ENCODE results near the gene GPRIN3. TPM values are rescaled to one million over a fixed set of nuclear protein-coding genes. Genes with fewer than 3 reads are reported as not detected.

Gene GPRIN3
- total RNA-seq, 2 donors from 2014 or later = 5.7 to 9.0 TPM

- no peaks in the 10 kb centered on the region for H3K9me3 ChIP-seq
- no peak for DNase-seq (ENCODE audit: low spot score)
- no peaks in the 10 kb centered on the region for H3K27me3 ChIP-seq (replicated peaks; ENCODE audit: insufficient read depth)
- ATAC-seq (ENCODE audit: insufficient number of reproducible peaks, low FRiP score, low read depth) = no peak
- no peaks in the 10 kb centered on the region for H3K36me3 ChIP-seq
- H3K4me3 ChIP-seq = no peak overlapping the region
- no peak for TF ChIP-seq CTCF (IDR thresholded peaks at IDR 0.05)
- no peak overlapping the region for H3K27ac ChIP-seq
- H3K4me1 ChIP-seq (ENCODE audit: control insufficient read depth in 1 of 2, low read depth in 2 of 2) = no peaks in the 10 kb centered on the region
Observed at GRCh38 chr4:89245459-89245858, 62.1 kb downstream of the GPRIN3 start.

- Histone ChIP-seq H3K4me3 (no peak overlapping the region), H3K27me3 (replicated peaks; ENCODE audit: insufficient read depth) (no peaks in the 10 kb centered on the region), H3K4me1 (ENCODE audit: control insufficient read depth in 1 of 2, low read depth in 2 of 2) (no peaks in the 10 kb centered on the region), H3K36me3 (no peaks in the 10 kb centered on the region), H3K9me3 (no peaks in the 10 kb centered on the region), H3K27ac (no peak overlapping the region)
- DNase-seq (ENCODE audit: low spot score) (no peak), ATAC-seq (ENCODE audit: insufficient number of reproducible peaks, low FRiP score, low read depth) (no peak)
- no peak for TF ChIP-seq CTCF (IDR thresholded peaks at IDR 0.05)
Observed at GRCh38 chr4:89243733-89244252, 63.8 kb downstream of the GPRIN3 start.

GRCh38 chr4:89242864-89243732, 64.5 kb downstream of the GPRIN3 start:
- Histone ChIP-seq H3K36me3 (no peaks in the 10 kb centered on the region), H3K4me1 (ENCODE audit: control insufficient read depth in 1 of 2, low read depth in 2 of 2) (no peaks in the 10 kb centered on the region), H3K4me3 (no peak overlapping the region), H3K27me3 (replicated peaks; ENCODE audit: insufficient read depth) (no peaks in the 10 kb centered on the region), H3K27ac (no peak overlapping the region), H3K9me3 (no peaks in the 10 kb centered on the region)
- TF ChIP-seq CTCF (IDR thresholded peaks at IDR 0.05) = no peak
- no peak for ATAC-seq (ENCODE audit: insufficient number of reproducible peaks, low FRiP score, low read depth)
- DNase-seq (ENCODE audit: low spot score) = no peak

- ATAC-seq (ENCODE audit: insufficient number of reproducible peaks, low FRiP score, low read depth) = no peak
- H3K27ac ChIP-seq = no peak overlapping the region
Observed at GRCh38 chr4:89242216-89242615, 65.4 kb downstream of the GPRIN3 start.

More at GRCh38 chr4:89242216-89242615, 65.4 kb downstream of the GPRIN3 start:
- Histone ChIP-seq H3K4me3 (no peak overlapping the region), H3K27me3 (replicated peaks; ENCODE audit: insufficient read depth) (no peaks in the 10 kb centered on the region), H3K9me3 (no peaks in the 10 kb centered on the region), H3K4me1 (ENCODE audit: control insufficient read depth in 1 of 2, low read depth in 2 of 2) (no peaks in the 10 kb centered on the region), H3K36me3 (no peaks in the 10 kb centered on the region)
- no peak for DNase-seq (ENCODE audit: low spot score)
- TF ChIP-seq CTCF (IDR thresholded peaks at IDR 0.05) = no peak

All from thoracic aorta (tissue), 2 donors.